Peyer's patch (tissue), 4 donors: ENCODE data around the gene PNO1.

Experiments used
- CTCF ChIP-seq, 6 experiments: fragments of 450-650 bp in 4 of 6; fragments of 200-600 bp in 2 of 6; sonication (generic) in 1 of 6; IDR thresholded peaks; one replicate each; pipeline ENCODE4 v1.5.1; 2017 to 2019; ENCODE audit warnings: antibody characterized with exemption in 6 of 6, mild to moderate bottlenecking in 3 of 6, moderate library complexity in 1 of 6
- POLR2A ChIP-seq, 2 donors: fragments of 450-650 bp; IDR thresholded peaks; one replicate each; pipeline ENCODE4 v1.5.1; 2017; ENCODE audit warnings: antibody characterized with exemption in 2 of 2, mild to moderate bottlenecking in 2 of 2, moderate library complexity in 2 of 2

GRCh38 chr2:68200157-68200787 is 42.6 kb downstream of the PNO1 start:
- no peak for TF ChIP-seq CTCF (IDR thresholded peaks at IDR 0.05)
- no peak for TF ChIP-seq POLR2A (IDR thresholded peaks at IDR 0.05)
